Cardiac atrium fibroblast (primary cell): ENCODE results near the gene KCNT2. TPM values are rescaled to one million over a fixed set of nuclear protein-coding genes. Genes with fewer than 3 reads are reported as not detected.

Experiments used
- total RNA-seq: library from RNA; depleted of rRNA; stranded (reverse); fragments of >200 nt; gene quantifications from 2 replicates; pipeline ENCODE4 v1.2.3, GENCODE V29; 2015

KCNT2 gene
- total RNA-seq, result 17.5 and 35.5 TPM in 2 replicates

GRCh38 chr1:196608390-196609369 lies at the start of gene KCNT2:
Gene KCNT2, minus strand, starts transcription at chr1:196608440. Its CDS starts 131 bp downstream, at chr1:196608309.

GRCh38 chr1:196651637-196652215 lies 43.5 kb upstream of the KCNT2 start, which contains the start of gene CFH:
Gene CFH, plus strand, starts transcription at chr1:196652043. Its CDS starts 75 bp downstream, at chr1:196652118.

Other genes starting within 250 kb of the KCNT2 start
- 799 and 856 TPM in 2 replicates for gene CFH, start 43.6 kb upstream of the KCNT2 start, total RNA-seq
- not detected in 2 replicates for gene CFHR3, start 166.4 kb upstream of the KCNT2 start, total RNA-seq
- gene CFHR1, start 211.3 kb upstream of the KCNT2 start, total RNA-seq, result 0.81 TPM in 1 of 2 replicates, not detected in the other